Gastroesophageal sphincter (tissue), 3 donors: ENCODE measurements around the gene RNF180.

Experiments used
- POLR2AphosphoS5 ChIP-seq: sonication (generic); formaldehyde crosslinking; IDR thresholded peaks from one replicate; pipeline ENCODE4 v1.6.1; 2017; ENCODE audit warnings: antibody characterized with exemption
- TF ChIP-seq, protein P1 (sequence below), 4 experiments: fragments of 200-600 bp in 2 of 4; fragments of 450-650 bp in 2 of 4; sonication (generic) in 1 of 4; IDR thresholded peaks; one replicate each; pipeline ENCODE4 v1.5.1; 2017 to 2019; ENCODE audit warnings: antibody characterized with exemption in 4 of 4, mild to moderate bottlenecking in 2 of 4, moderate library complexity in 2 of 4

DNA sequence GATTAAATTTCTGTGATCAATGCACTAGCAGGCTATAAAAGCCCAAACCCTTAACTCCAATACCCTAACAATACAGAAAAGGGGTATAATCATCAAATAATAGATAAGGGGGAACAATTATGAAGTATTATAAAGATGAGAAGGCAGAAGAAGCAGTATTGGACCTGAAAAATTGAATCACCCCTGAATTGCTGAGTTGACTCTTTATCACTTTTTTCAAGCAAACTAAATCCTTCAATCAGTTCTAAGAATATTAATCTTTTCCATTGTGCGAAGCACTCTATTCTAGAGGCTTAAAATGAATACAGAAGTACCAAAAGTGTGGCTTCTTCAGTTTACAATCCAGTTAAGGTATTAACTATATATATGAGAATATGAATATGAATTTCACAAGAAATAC lies 120.7 kb downstream of the RNF180 start:
- TF ChIP-seq POLR2AphosphoS5: no peak
- TF ChIP-seq, protein P1, sequence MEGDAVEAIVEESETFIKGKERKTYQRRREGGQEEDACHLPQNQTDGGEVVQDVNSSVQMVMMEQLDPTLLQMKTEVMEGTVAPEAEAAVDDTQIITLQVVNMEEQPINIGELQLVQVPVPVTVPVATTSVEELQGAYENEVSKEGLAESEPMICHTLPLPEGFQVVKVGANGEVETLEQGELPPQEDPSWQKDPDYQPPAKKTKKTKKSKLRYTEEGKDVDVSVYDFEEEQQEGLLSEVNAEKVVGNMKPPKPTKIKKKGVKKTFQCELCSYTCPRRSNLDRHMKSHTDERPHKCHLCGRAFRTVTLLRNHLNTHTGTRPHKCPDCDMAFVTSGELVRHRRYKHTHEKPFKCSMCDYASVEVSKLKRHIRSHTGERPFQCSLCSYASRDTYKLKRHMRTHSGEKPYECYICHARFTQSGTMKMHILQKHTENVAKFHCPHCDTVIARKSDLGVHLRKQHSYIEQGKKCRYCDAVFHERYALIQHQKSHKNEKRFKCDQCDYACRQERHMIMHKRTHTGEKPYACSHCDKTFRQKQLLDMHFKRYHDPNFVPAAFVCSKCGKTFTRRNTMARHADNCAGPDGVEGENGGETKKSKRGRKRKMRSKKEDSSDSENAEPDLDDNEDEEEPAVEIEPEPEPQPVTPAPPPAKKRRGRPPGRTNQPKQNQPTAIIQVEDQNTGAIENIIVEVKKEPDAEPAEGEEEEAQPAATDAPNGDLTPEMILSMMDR (IDR thresholded peaks at IDR 0.05): no peak
